HG02623 (cell line): ENCODE measurements around the gene SDK1.

ENCODE experiments used
- ATAC-seq: cut with Tn5 transposase; IDR thresholded peaks from one replicate; pipeline ENCODE4 v1.9.1; 2021; ENCODE audit warnings: moderate library complexity; ENCODE audit not compliant: unreplicated experiment

Gene SDK1

DNA sequence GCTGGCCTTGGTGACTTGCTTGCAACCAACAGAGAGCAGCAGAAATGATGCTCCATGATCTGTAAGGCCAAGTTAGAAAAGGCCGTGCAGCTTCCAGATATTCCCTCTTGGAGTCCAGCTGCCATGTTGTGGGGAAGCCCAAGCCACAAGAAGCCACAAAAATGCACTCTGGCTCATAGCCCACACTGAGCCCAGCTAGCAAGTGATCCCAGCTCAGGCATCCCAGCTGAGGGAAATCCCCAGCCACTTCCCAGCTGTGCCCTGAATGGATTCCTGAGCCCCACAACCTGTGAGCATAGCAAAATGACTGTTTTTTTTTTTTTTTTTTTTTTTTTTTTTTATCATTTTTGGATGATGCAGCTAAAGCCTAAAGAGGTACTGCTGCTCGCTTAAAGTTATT is 11.1 kb upstream of the SDK1 start:
- no peak for ATAC-seq

GRCh38 chr7:3292694-3293093 is 8.4 kb upstream of the SDK1 start:
- ATAC-seq = no peak

GRCh38 chr7:3294432-3295100 is 6.5 kb upstream of the SDK1 start:
- no peak for ATAC-seq

- ATAC-seq = no peak
These were observed 3.8 kb upstream of the SDK1 start for GRCh38 chr7:3297105-3297819.

DNA sequence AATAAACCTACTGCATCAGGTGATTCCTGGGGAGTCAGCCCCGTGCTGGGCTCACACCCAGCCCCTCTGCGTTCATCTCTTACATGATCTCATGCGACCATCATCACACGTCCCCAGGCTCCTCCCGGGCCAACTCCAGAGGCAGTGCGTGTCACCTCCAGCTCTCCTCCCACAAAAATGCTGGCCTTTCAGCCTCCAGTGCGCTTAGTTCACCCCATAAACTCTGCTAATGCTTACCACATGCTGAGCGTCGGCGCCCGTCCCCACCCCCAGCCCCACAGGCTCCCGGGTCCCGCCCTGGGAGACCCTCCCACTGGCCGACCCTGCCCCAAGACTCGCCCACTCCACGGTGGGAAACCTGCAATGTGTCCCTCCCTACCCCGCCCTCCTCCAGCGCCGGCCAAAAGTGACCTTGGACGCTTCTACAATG is 816 bp upstream of the SDK1 start:
- ATAC-seq = no peak

DNA sequence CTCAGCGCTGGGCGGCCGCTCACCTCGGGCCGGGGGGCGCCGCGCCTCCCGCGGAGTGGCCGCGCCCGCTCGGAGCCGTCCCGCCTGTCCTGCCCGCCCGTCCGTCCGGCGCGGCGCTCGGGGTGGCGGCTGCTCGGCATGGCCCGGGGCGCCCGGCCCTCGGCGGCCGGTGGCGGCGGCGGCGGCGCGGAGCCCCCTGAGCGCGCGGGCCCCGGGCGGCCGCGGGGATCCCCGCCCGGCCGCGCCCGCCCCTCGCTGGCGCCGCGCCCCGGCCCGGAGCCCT is 338 bp downstream of the SDK1 start:
- peak; percentile 19 for ATAC-seq

GRCh38 chr7:3301831-3302618 is 973 bp downstream of the SDK1 start:
- ATAC-seq = no peak

DNA sequence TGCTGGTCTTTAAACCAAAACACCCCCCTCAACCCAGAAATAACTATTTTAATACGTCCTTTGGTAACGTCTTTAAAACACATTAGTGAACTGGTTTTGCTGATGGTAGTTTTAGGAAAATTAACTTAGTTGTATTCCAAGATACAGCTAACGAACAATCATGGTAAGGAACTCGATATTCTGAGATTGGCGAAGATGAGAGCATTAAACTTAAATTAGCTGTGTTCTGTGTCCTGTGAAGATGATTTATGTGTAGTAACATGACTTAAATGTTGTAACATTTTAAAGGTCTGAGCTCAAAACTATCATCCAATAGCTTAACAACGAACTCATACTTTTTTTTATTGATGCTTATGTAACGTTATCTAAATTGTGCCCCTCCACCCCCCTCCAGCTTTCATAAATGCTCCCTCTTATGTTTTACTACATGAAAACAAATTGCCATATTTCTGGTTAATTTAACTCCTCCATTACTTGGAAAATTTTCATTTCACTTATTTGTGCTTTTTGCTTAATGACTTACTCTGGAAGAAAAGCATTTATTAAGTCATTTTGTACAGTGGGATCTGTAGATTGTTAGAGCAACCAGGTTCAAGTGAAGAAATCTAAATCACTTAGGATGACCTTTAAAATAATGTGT is 1.7 kb downstream of the SDK1 start:
- no peak for ATAC-seq

DNA sequence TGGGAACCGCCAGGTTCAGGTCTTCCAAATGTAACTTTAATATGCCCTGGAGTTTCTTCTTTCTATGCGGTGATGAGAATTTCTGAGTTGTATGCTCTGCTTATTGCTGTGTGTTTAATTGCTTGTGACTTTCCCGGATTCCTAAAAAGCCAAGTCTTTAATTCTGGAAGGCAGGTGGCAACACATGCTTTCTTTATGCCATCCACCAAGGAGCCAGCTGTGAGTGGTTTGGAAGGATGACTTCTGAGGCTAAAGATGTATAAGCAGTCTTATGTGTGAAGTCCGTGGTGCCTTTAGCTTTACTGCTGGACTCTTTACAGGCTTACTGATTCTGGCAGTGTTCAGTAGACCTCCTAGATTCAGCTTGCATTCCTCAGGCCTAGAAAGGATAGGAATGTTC is 3.1 kb downstream of the SDK1 start:
- ATAC-seq = no peak

DNA sequence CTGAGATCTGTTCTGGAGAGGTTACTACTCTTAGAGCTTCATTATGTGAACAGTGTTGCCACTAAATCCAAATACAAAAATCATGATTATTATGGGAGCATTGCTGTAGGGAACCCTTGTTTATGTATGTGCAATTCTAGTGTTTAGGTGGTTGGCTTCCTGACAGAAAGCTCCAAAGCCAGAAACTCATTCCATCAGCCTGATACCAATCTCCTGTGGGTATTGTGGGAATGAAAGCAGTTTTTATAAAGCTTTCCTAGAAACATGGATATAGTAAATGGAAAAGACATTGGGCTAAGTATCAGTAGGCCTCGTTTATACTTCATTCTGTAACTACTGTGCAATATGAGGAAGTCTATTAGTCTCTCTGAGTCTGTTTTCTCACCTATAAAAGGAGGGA is 6.4 kb downstream of the SDK1 start:
- ATAC-seq = no peak

- no peak for ATAC-seq
These were observed 8.1 kb downstream of the SDK1 start for GRCh38 chr7:3309140-3309539.

DNA sequence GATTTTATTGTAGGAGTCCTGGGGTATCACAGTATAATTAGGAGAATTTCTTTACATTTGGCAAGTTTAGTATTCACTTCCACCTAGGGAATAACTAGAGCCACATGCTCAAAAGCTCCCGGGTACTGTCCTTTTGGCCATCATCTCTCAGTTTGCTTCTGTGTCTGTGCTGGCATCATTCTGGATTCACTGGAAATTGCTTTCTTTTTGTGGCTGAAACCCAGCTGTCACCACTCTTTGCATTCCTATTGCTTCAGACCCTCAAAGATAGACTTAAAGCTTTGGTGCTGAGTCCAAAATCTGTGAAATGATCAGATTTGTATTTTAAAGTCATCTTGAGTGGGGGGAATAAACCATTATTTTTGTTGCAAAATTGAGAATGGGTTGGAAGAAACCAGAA is 8.9 kb downstream of the SDK1 start:
- ATAC-seq = no peak

DNA sequence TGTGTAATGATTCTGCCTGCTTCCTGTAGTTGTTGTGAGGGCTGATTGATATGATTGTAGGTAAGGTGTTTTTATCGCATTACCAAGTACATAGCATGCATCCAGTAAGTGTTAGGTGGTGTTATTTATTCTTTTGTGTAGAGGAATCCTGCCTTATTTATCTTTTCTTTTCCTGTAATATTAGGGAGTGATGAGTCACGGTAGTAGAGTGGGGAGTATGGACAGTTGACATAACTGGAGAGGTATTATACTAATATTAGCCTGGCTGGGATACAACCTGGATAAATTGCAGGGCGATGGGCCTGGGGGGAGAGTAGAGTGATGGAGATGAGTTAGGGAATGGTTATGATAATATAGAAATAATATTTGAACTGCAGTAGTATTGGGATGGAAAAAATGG is 9.8 kb downstream of the SDK1 start:
- ATAC-seq = no peak

- no peak for ATAC-seq
These were observed 11.5 kb downstream of the SDK1 start for GRCh38 chr7:3312583-3312982.

- no peak for ATAC-seq
These were observed 17.8 kb downstream of the SDK1 start for GRCh38 chr7:3318874-3319273.

- no peak for ATAC-seq
These were observed 20.2 kb downstream of the SDK1 start for GRCh38 chr7:3321206-3321605.

DNA sequence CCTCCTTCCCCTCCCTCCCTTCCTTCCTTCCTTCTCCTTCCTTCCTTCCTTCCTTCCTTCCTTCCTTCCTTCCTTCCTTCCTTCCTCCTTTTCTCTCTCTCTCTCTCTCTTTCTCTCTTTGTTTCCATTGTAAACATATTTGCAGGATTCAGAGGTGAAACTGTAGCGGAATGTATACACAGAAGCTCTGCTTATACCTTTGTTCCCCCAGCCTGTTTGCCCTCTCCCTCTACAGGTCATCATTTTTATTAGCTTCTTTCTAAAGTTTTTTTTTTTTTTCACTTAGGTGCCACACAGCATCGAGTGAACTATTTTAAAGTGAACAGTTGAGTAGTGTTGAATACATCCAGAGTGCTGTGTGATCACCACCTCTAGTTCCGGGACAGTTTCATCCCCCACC is 20.7 kb downstream of the SDK1 start:
- ATAC-seq = no peak

- no peak for ATAC-seq
These were observed 25.2 kb downstream of the SDK1 start for GRCh38 chr7:3326246-3326645.

DNA sequence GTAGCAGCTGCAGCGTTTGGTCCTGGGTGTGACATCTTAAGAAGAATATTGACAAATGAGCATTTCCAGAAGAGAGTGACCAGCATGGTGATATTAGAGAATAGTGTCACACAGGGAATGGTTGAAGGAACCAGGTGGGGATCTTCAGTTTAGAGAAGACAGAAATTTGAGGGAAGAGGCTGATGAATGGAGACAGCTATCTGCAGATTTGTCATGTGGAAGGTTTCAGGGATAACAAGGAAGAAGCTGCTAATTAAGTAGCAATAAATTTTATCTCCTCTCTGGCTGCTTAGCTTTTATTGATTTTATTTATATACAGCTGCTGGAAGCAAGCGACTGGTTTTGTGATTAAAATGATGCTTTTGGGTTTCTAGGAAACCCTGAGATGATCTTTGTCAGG is 26.0 kb downstream of the SDK1 start:
- no peak for ATAC-seq

DNA sequence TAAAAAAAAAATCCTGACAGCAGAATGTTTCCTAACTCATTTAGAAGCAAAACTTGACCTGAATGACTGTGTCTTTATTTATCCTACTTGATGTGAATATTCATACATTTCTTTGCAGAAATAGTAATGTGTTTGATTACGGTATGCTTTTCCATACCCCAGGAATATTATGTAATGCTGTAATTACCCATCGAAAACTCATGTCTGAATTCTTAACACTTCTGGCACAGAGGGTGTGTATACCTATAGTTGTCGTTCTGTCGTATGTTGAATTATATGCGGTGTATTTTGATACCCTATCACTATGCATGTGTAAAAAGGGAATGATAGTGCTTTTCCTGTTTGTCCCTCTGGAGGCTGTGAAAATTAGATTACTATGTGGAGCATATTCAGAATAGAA is 26.6 kb downstream of the SDK1 start:
- no peak for ATAC-seq

GRCh38 chr7:3332308-3332707 is 31.3 kb downstream of the SDK1 start:
- ATAC-seq = no peak

DNA sequence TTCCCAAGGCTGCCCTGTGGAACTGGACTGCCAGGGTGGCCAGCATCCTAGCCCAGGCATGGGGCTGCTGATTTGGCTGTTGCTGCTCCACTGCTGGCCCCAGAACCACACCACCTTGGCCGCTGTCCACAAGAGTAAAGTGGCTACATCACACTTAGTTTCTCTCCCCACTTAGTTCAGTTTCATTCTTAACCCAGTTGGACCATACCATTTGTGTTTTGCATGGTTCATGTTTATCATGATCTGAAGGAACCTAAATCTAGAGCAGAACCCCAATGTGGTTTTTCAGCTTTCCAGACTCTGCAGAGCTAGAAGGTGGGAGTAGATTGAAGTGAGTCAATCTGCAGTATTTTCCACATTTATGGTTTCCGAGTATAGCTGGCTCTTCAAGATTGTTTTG is 32.8 kb downstream of the SDK1 start:
- no peak for ATAC-seq
